H9 (cell line): ENCODE results near the gene TMIE. TPM values are rescaled to one million over a fixed set of nuclear protein-coding genes. Genes with fewer than 3 reads are reported as not detected.
"Not testable (repeated sequence)": the region's sequence is repeated elsewhere in the genome, so short reads cannot be mapped to it uniquely, and the experiment has no call there.

Experiments used
- DNase-seq: peaks from one replicate; pipeline ENCODE4 v3.0.0-alpha.2; 2017
- H2AFZ ChIP-seq: one replicate; pipeline ENCODE4 v1.6.1; 2013; ENCODE audit warnings: mild to moderate bottlenecking, low read length, control low read depth, moderate library complexity
- H2AK5ac ChIP-seq: 2 replicates; pipeline ENCODE4 v1.6.1; 2013; ENCODE audit warnings: low read length, control low read depth, mixed read lengths; ENCODE audit not compliant: insufficient read length
- H2BK120ac ChIP-seq: one replicate; pipeline ENCODE4 v1.6.1; 2013; ENCODE audit warnings: low read depth, mild to moderate bottlenecking, low read length, control low read depth, inconsistent platforms; ENCODE audit not compliant: poor library complexity, severe bottlenecking
- H2BK12ac ChIP-seq: 2 replicates; pipeline ENCODE4 v1.6.1; 2013; ENCODE audit warnings: low read length, control low read depth, mixed read lengths, low read depth; ENCODE audit not compliant: insufficient read length
- H2BK15ac ChIP-seq: 2 replicates; pipeline ENCODE4 v1.6.1; 2013; ENCODE audit warnings: low read depth, low read length, control low read depth
- H2BK20ac ChIP-seq: one replicate; pipeline ENCODE4 v1.6.1; 2013; ENCODE audit warnings: low read depth, mild to moderate bottlenecking, low read length, control low read depth, inconsistent platforms; ENCODE audit not compliant: poor library complexity, severe bottlenecking
- H2BK5ac ChIP-seq: 2 replicates; pipeline ENCODE4 v1.6.1; 2013; ENCODE audit warnings: low read length, control low read depth, mixed read lengths; ENCODE audit not compliant: insufficient read length
- H3K14ac ChIP-seq: 2 replicates; pipeline ENCODE4 v1.6.1; 2013; ENCODE audit warnings: low read length, control low read depth; ENCODE audit not compliant: insufficient read depth
- H3K18ac ChIP-seq: 2 replicates; pipeline ENCODE4 v1.6.1; 2013; ENCODE audit warnings: low read depth, mild to moderate bottlenecking, mixed read lengths, low read length, control low read depth; ENCODE audit not compliant: insufficient read length
- H3K23ac ChIP-seq: 2 replicates; pipeline ENCODE4 v1.6.1; 2013; ENCODE audit warnings: low read length, control low read depth, mixed read lengths, low read depth; ENCODE audit not compliant: insufficient read length
- H3K23me2 ChIP-seq: 2 replicates; pipeline ENCODE4 v1.6.1; 2013; ENCODE audit warnings: low read depth, mild to moderate bottlenecking, mixed read lengths, low read length, control low read depth; ENCODE audit not compliant: insufficient read length, poor library complexity, severe bottlenecking
- H3K27ac ChIP-seq: 2 replicates; pipeline ENCODE4 v1.5.1; 2013; ENCODE audit warnings: low read length, control low read depth, mixed read lengths, low read depth; ENCODE audit not compliant: insufficient read length
- H3K27me3 ChIP-seq: 2 replicates; pipeline ENCODE4 v1.6.1; 2013; ENCODE audit warnings: low read length, control low read depth, inconsistent platforms; ENCODE audit not compliant: insufficient read depth
- H3K4ac ChIP-seq: 2 replicates; pipeline ENCODE4 v1.6.1; 2013; ENCODE audit warnings: low read depth, mild to moderate bottlenecking, control low read depth, inconsistent platforms, low read length, moderate library complexity
- H3K4me1 ChIP-seq: 2 replicates; pipeline ENCODE4 v1.6.1; 2013; ENCODE audit warnings: low read length, control low read depth, inconsistent platforms; ENCODE audit not compliant: insufficient read depth
- H3K4me2 ChIP-seq: 2 replicates; pipeline ENCODE4 v1.6.1; 2013; ENCODE audit warnings: low read length, control low read depth, mixed read lengths; ENCODE audit not compliant: insufficient read length, insufficient read depth
- H3K56ac ChIP-seq: 2 replicates; pipeline ENCODE4 v1.6.1; 2013; ENCODE audit warnings: low read depth, mild to moderate bottlenecking, mixed read lengths, low read length, control low read depth; ENCODE audit not compliant: insufficient read length
- H3K79me1 ChIP-seq: 2 replicates; pipeline ENCODE4 v1.6.1; 2013; ENCODE audit warnings: low read depth, mild to moderate bottlenecking, moderate library complexity, low read length, control low read depth, inconsistent platforms; ENCODE audit not compliant: insufficient read depth, poor library complexity, severe bottlenecking
- H3K79me2 ChIP-seq: 2 replicates; pipeline ENCODE4 v1.6.1; 2013; ENCODE audit warnings: low read length, control low read depth, inconsistent platforms; ENCODE audit not compliant: insufficient read depth
- H3K9ac ChIP-seq: 2 replicates; pipeline ENCODE4 v1.6.1; 2013; ENCODE audit warnings: low read length, control low read depth, mixed read lengths; ENCODE audit not compliant: insufficient read length; ENCODE audit errors: extremely low read depth
- H3K9me3 ChIP-seq: one replicate; pipeline ENCODE4 v1.6.1; 2013; ENCODE audit warnings: low read depth, low read length, inconsistent platforms; ENCODE audit not compliant: control insufficient read depth
- H3T11ph ChIP-seq: one replicate; pipeline ENCODE4 v1.6.1; 2013; ENCODE audit warnings: mild to moderate bottlenecking, low read length, control low read depth, inconsistent platforms
- H4K20me1 ChIP-seq: one replicate; pipeline ENCODE4 v1.6.1; 2013; ENCODE audit not compliant: control insufficient read depth, insufficient read length, insufficient read depth
- H4K5ac ChIP-seq: 2 replicates; pipeline ENCODE4 v1.6.1; 2013; ENCODE audit warnings: low read depth, mild to moderate bottlenecking, mixed read lengths, low read length, control low read depth; ENCODE audit not compliant: insufficient read length
- H4K8ac ChIP-seq: replicated peaks from 2 replicates; pipeline ENCODE4 v1.6.1; 2013; ENCODE audit warnings: low read length, control low read depth, mixed read lengths, low read depth; ENCODE audit not compliant: insufficient read length
- H4K91ac ChIP-seq: 2 replicates; pipeline ENCODE4 v1.6.1; 2013; ENCODE audit warnings: low read depth, mild to moderate bottlenecking, moderate library complexity, mixed read lengths, low read length, control low read depth; ENCODE audit not compliant: insufficient read length
- H3K27ac Mint-ChIP-seq, 3 experiments: 2 replicates in 2 of 3; 3 replicates in 1 of 3; pipeline ENCODE4 v1.8.0; 2020 to 2021; ENCODE audit warnings: mixed read lengths in 3 of 3, mild to moderate bottlenecking in 1 of 3, moderate library complexity in 1 of 3
- H3K27me3 Mint-ChIP-seq: 2 replicates; pipeline ENCODE4 v1.8.0; 2021; ENCODE audit warnings: low read depth, mild to moderate bottlenecking, moderate library complexity, mixed read lengths
- H3K36me3 Mint-ChIP-seq, 3 experiments: 2 replicates in 2 of 3; 3 replicates in 1 of 3; pipeline ENCODE4 v1.8.0; 2020 to 2021; ENCODE audit warnings: low read depth in 3 of 3, mixed read lengths in 3 of 3; ENCODE audit not compliant: insufficient read depth in 1 of 3
- H3K4me1 Mint-ChIP-seq, 2 experiments: 2 replicates each; pipeline ENCODE4 v1.8.0; 2020; ENCODE audit warnings: mixed read lengths in 2 of 2
- H3K4me3 Mint-ChIP-seq, 2 experiments: 2 replicates in 1 of 2; 3 replicates in 1 of 2; pipeline ENCODE4 v1.8.0; 2020 to 2021; ENCODE audit warnings: mild to moderate bottlenecking in 2 of 2, mixed read lengths in 2 of 2, moderate library complexity in 1 of 2
- H3K9me3 Mint-ChIP-seq, 2 experiments: 2 replicates in 1 of 2; 3 replicates in 1 of 2; pipeline ENCODE4 v1.8.0; 2020; ENCODE audit warnings: mild to moderate bottlenecking in 2 of 2, mixed read lengths in 2 of 2, moderate library complexity in 1 of 2
- CTCF ChIP-seq: fragments of 200-600 bp; sonication (generic); conservative IDR thresholded peaks from 3 replicates; pipeline ENCODE4 v1.8.0; 2021; ENCODE audit warnings: antibody characterized with exemption, mild to moderate bottlenecking
- WGBS: extraction: QIAGEN DNeasy Blood & Tissue Kit; methylation state at CpG from one replicate; pipeline ENCODE4 v1.1.7; 2013; ENCODE audit warnings: missing lambda C conversion rate, low lambda C conversion rate, mixed read lengths; ENCODE audit not compliant: insufficient read length; ENCODE audit errors: extremely low coverage; 5-methylcytosine and 5-hydroxymethylcytosine counted together
- total RNA-seq: library from RNA; stranded (reverse); gene quantifications from 2 replicates; pipeline ENCODE4 v1.2.1, GENCODE V29; 2021

Gene TMIE
- total RNA-seq, 1 experiment from 2014 or later = 0.63 TPM

DNA sequence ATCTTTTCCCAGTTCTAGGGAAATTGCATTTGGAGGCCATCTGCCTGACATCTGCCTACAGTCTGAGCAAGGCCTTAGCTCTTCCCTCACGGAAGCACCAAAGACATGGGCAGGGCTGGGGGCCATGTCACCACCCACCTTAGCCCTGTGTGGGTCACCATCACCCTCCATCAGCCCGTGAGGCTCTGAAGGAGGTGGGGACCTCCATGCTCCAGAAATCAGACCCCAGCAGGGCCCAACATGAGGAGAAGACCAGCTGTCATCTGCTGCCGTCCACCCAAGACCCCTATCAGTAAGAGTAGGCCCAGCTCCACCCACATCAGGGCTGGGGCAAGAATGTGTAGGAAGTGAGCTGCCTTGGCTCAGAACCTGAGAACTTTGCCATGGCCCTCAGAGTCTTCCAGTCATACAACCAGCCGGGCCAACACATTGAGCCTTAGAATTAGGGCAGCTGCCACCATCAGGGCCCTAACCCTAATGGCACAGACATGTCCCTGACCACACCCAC is 1.9 kb downstream of the TMIE start:
- WGBS = no CpG with 5 or more reads among the region's 4 CpGs
- TF ChIP-seq CTCF = no peak
- Mint-ChIP-seq H3K4me3 (no peak overlapping the region), H3K27me3 (peaks cover 37% of the 10 kb centered on the region), H3K36me3 (no peaks in the 10 kb centered on the region), H3K9me3 (no peaks in the 10 kb centered on the region), H3K4me1 (peaks cover 20% of the 10 kb centered on the region in 2 experiments), H3K27ac (no peak overlapping the region)
- Histone ChIP-seq H3K4ac (no peak overlapping the region), H3K79me2 (no peaks in the 10 kb centered on the region), H3K14ac (no peak overlapping the region; the same call in 1 of the 2 replicates), H2AK5ac (no peak overlapping the region), H3K56ac (no peak overlapping the region), H3K9ac (no peak overlapping the region), H4K20me1 (no peaks in the 10 kb centered on the region), H3T11ph (no peak overlapping the region), H2BK120ac (no peak overlapping the region), H3K18ac (no peak overlapping the region), H4K91ac (no peak overlapping the region), H2BK12ac (no peak overlapping the region), H2BK5ac (no peak overlapping the region), H2AFZ (no peak overlapping the region), H3K79me1 (no peaks in the 10 kb centered on the region), H3K9me3 (no peaks in the 10 kb centered on the region), H3K23me2 (peaks cover 5% of the 10 kb centered on the region), H3K4me1 (no peaks in the 10 kb centered on the region), H3K27ac (no peak overlapping the region), H3K4me2 (no peak overlapping the region), H2BK20ac (no peak overlapping the region), H3K27me3 (peaks cover 6% of the 10 kb centered on the region; the same call in 1 of the 2 replicates), H3K23ac (no peak overlapping the region), H2BK15ac (no peak overlapping the region), H4K8ac (no peak overlapping the region), H4K5ac (no peak overlapping the region)
- no peak for DNase-seq

GRCh38 chr3:46704346-46704745 is 3.2 kb downstream of the TMIE start:
- H3K4me2 ChIP-seq, H4K20me1 ChIP-seq, H3T11ph ChIP-seq, H2BK5ac ChIP-seq, H3K23me2 ChIP-seq, H4K91ac ChIP-seq, H3K27ac Mint-ChIP-seq, H2AFZ ChIP-seq, H3K27ac ChIP-seq, H3K23ac ChIP-seq, H2BK12ac ChIP-seq, H2BK120ac ChIP-seq, H3K14ac ChIP-seq, H3K18ac ChIP-seq, H3K36me3 Mint-ChIP-seq, H4K5ac ChIP-seq, H3K27me3 ChIP-seq, H2BK15ac ChIP-seq, H3K9me3 Mint-ChIP-seq, H3K9me3 ChIP-seq, H3K4me3 Mint-ChIP-seq, H3K9ac ChIP-seq, H3K56ac ChIP-seq, DNase-seq, H3K4ac ChIP-seq, H3K79me2 ChIP-seq, H2BK20ac ChIP-seq, H4K8ac ChIP-seq, H3K79me1 ChIP-seq, H2AK5ac ChIP-seq, H3K4me1 ChIP-seq: not testable (repeated sequence)
- no CpG with 5 or more reads among the region's 7 CpGs for WGBS
- peaks cover 37% of the 10 kb centered on the region for H3K27me3 Mint-ChIP-seq
- H3K4me1 Mint-ChIP-seq = peaks cover 20% of the 10 kb centered on the region in 2 experiments
